Renal cortical epithelial cell (primary cell): ENCODE measurements around the gene EEF2K. TPM values are rescaled to one million over a fixed set of nuclear protein-coding genes. Genes with fewer than 3 reads are reported as not detected.
"Not testable (repeated sequence)": the region's sequence is repeated elsewhere in the genome, so short reads cannot be mapped to it uniquely, and the experiment has no call there.

ENCODE experiments used
- DNase-seq: peaks from one replicate; pipeline ENCODE4 v3.0.0-alpha.2; 2011; ENCODE audit warnings: low read depth
- total RNA-seq: library from RNA; depleted of rRNA; stranded (reverse); fragments of >200 nt; gene quantifications from 2 replicates; pipeline ENCODE4 v1.2.3, GENCODE V29; 2014

The EEF2K gene
- total RNA-seq, result 16.9 and 19.8 TPM in 2 replicates

- peak; percentile 88 for DNase-seq
Measured at GRCh38 chr16:22206013-22206841, at the start of gene EEF2K. Gene EEF2K, plus strand, starts transcription at chr16:22206278. Its CDS starts 19,452 bp downstream, at chr16:22225730.

GRCh38 chr16:22161401-22161800, 44.7 kb upstream of the EEF2K start:
- DNase-seq, result no peak

GRCh38 chr16:22161999-22162655, 44.0 kb upstream of the EEF2K start, which contains the start of gene SDR42E2:
Gene SDR42E2, plus strand, starts transcription at chr16:22162506. Its CDS starts 3,077 bp downstream, at chr16:22165583.
- DNase-seq, result no peak

GRCh38 chr16:22162656-22163009, 43.4 kb upstream of the EEF2K start:
- no peak for DNase-seq

- no peak for DNase-seq
Measured at GRCh38 chr16:22163806-22164205, 42.3 kb upstream of the EEF2K start.

GRCh38 chr16:22164482-22164881, 41.6 kb upstream of the EEF2K start:
- no peak for DNase-seq

GRCh38 chr16:22165508-22166285, 40.4 kb upstream of the EEF2K start:
- no peak for DNase-seq

- no peak for DNase-seq
Measured at GRCh38 chr16:22171953-22172352, 34.1 kb upstream of the EEF2K start.

- not testable (repeated sequence) for DNase-seq
Measured at GRCh38 chr16:22172642-22173041, 33.4 kb upstream of the EEF2K start.

GRCh38 chr16:22174642-22175041, 31.4 kb upstream of the EEF2K start:
- DNase-seq, result no peak

- no peak for DNase-seq
Measured at GRCh38 chr16:22177968-22178930, 27.8 kb upstream of the EEF2K start.

GRCh38 chr16:22181426-22181825, 24.7 kb upstream of the EEF2K start:
- no peak for DNase-seq

- DNase-seq, result no peak
Measured at GRCh38 chr16:22181843-22182242, 24.2 kb upstream of the EEF2K start.

GRCh38 chr16:22183335-22183734, 22.7 kb upstream of the EEF2K start:
- no peak for DNase-seq

GRCh38 chr16:22183901-22184614, 22.0 kb upstream of the EEF2K start:
- no peak for DNase-seq

GRCh38 chr16:22184615-22184968, 21.5 kb upstream of the EEF2K start:
- no peak for DNase-seq

GRCh38 chr16:22186517-22186916, 19.6 kb upstream of the EEF2K start:
- DNase-seq, result no peak

- DNase-seq, result no peak
Measured at GRCh38 chr16:22188267-22188594, 17.8 kb upstream of the EEF2K start.

GRCh38 chr16:22188595-22189442, 17.3 kb upstream of the EEF2K start:
- DNase-seq, result peak; percentile 96
